Measurements from ENCODE around the gene SUSD5. TPM values are rescaled to one million over a fixed set of nuclear protein-coding genes. Genes with fewer than 3 reads are reported as not detected.

SUSD5 gene
- total and polyA plus RNA-seq, 2 experiments from 2014 or later, result 1.4 to 3.6 TPM

DNA sequence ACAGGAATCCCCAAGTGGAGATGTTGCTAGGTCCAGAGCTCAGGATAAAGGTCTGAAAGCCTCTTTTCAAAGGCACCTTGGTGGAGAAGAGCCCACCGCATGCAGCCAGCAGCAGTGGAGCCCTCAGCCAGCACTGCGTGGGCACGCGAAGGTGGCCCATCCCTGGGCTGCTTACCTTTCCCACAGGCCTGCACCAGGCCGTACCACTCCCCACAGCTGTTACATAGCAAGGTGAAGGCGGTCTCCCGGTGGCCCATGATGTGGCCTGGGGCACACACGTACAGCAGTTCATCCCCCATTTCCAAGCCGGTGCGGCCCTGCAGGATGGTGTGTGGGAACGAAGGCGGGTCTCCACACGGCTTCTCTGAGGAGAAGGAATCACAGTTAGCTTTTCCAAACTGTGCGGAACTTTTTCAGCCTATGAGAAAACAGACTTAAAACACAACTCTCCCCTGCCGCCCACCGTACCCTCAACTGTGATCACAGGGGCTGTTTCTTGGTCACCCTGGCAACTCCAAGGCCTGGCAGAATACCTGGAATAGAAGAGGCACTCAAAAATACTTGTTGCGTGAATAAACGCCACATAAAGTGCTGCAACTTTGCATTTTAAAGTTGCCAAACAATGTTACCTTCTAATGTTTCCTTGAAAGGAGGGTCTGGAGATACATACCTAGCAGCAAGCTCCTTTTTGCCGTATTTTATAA lies 43.7 kb downstream of the SUSD5 start (continued):
- TF ChIP-seq, protein P1, sequence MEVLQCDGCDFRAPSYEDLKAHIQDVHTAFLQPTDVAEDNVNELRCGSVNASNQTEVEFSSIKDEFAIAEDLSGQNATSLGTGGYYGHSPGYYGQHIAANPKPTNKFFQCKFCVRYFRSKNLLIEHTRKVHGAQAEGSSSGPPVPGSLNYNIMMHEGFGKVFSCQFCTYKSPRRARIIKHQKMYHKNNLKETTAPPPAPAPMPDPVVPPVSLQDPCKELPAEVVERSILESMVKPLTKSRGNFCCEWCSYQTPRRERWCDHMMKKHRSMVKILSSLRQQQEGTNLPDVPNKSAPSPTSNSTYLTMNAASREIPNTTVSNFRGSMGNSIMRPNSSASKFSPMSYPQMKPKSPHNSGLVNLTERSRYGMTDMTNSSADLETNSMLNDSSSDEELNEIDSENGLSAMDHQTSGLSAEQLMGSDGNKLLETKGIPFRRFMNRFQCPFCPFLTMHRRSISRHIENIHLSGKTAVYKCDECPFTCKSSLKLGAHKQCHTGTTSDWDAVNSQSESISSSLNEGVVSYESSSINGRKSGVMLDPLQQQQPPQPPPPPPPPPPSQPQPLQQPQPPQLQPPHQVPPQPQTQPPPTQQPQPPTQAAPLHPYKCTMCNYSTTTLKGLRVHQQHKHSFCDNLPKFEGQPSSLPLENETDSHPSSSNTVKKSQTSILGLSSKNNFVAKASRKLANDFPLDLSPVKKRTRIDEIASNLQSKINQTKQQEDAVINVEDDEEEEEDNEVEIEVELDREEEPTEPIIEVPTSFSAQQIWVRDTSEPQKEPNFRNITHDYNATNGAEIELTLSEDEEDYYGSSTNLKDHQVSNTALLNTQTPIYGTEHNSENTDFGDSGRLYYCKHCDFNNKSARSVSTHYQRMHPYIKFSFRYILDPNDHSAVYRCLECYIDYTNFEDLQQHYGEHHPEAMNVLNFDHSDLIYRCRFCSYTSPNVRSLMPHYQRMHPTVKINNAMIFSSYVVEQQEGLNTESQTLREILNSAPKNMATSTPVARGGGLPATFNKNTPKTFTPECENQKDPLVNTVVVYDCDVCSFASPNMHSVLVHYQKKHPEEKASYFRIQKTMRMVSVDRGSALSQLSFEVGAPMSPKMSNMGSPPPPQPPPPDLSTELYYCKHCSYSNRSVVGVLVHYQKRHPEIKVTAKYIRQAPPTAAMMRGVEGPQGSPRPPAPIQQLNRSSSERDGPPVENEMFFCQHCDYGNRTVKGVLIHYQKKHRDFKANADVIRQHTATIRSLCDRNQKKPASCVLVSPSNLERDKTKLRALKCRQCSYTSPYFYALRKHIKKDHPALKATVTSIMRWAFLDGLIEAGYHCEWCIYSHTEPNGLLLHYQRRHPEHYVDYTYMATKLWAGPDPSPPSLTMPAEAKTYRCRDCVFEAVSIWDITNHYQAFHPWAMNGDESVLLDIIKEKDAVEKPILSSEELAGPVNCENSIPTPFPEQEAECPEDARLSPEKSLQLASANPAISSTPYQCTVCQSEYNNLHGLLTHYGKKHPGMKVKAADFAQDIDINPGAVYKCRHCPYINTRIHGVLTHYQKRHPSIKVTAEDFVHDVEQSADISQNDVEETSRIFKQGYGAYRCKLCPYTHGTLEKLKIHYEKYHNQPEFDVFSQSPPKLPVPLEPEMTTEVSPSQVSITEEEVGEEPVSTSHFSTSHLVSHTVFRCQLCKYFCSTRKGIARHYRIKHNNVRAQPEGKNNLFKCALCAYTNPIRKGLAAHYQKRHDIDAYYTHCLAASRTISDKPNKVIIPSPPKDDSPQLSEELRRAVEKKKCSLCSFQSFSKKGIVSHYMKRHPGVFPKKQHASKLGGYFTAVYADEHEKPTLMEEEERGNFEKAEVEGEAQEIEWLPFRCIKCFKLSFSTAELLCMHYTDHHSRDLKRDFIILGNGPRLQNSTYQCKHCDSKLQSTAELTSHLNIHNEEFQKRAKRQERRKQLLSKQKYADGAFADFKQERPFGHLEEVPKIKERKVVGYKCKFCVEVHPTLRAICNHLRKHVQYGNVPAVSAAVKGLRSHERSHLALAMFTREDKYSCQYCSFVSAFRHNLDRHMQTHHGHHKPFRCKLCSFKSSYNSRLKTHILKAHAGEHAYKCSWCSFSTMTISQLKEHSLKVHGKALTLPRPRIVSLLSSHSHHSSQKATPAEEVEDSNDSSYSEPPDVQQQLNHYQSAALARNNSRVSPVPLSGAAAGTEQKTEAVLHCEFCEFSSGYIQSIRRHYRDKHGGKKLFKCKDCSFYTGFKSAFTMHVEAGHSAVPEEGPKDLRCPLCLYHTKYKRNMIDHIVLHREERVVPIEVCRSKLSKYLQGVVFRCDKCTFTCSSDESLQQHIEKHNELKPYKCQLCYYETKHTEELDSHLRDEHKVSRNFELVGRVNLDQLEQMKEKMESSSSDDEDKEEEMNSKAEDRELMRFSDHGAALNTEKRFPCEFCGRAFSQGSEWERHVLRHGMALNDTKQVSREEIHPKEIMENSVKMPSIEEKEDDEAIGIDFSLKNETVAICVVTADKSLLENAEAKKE (CRISPR knock-in tag; IDR thresholded peaks at IDR 0.05), result no peak
- no peak for TF ChIP-seq NANOG (IDR thresholded peaks at IDR 0.05; ENCODE audit: borderline replicate concordance)

DNA sequence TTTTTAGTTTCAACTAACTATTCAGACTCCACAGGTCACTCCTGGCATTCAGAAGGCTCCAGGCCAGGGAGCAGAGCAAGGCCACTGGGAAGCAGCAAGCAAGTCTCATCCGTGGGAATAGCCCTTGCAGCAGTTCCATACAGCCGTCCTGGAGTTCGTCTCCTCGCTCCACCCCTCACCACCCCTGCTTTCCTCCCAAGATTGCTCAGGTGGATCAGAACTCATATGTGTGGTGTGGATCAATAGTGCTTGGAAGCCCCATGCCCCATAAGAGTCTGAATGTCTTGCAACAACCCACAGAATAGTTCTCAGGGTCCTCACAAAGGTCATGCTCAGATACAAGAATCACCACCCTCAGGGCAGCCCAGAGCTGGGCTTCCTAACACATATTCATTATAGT lies 44.5 kb downstream of the SUSD5 start:
- ATAC-seq, result no peak
- Histone ChIP-seq H3K27me3 (ENCODE audit: insufficient read depth) (no peaks in the 10 kb centered on the region), H3F3A (replicated peaks; ENCODE audit: low read depth) (no peaks in the 10 kb centered on the region), H3K4me2 (no peak overlapping the region), H3K36me3 (ENCODE audit: insufficient read depth) (no peaks in the 10 kb centered on the region), H3K4me1 (ENCODE audit: insufficient read depth) (no peaks in the 10 kb centered on the region), H3K9me2 (ENCODE audit: insufficient read depth) (no peaks in the 10 kb centered on the region), H3K4me3 (no peak overlapping the region), H3K27ac (ENCODE audit: low read depth) (no peak overlapping the region), H4K20me1 (replicated peaks; ENCODE audit: insufficient read depth) (no peaks in the 10 kb centered on the region), H2AFZ (no peak overlapping the region), H3K79me2 (replicated peaks; ENCODE audit: insufficient read depth) (no peaks in the 10 kb centered on the region)
- H3K4me3 Mint-ChIP-seq, result no peak overlapping the region
- H3K36me3 Mint-ChIP-seq (ENCODE audit: low read depth), result no peaks in the 10 kb centered on the region
- DNase-seq (ENCODE audit: low spot score), result no peak
- no peak overlapping the region for H3K27ac Mint-ChIP-seq
- peaks cover 2% of the 10 kb centered on the region for H3K27me3 Mint-ChIP-seq (ENCODE audit: insufficient read depth, low read depth, poor library complexity)
- no peaks in the 10 kb centered on the region; the same call in 2 of the 3 replicates for H3K9me3 Mint-ChIP-seq
- no peaks in the 10 kb centered on the region for H3K4me1 Mint-ChIP-seq
- TF ChIP-seq JUNB (IDR thresholded peaks at IDR 0.05; ENCODE audit: unreplicated experiment), result no peak
- TF ChIP-seq, protein P2, sequence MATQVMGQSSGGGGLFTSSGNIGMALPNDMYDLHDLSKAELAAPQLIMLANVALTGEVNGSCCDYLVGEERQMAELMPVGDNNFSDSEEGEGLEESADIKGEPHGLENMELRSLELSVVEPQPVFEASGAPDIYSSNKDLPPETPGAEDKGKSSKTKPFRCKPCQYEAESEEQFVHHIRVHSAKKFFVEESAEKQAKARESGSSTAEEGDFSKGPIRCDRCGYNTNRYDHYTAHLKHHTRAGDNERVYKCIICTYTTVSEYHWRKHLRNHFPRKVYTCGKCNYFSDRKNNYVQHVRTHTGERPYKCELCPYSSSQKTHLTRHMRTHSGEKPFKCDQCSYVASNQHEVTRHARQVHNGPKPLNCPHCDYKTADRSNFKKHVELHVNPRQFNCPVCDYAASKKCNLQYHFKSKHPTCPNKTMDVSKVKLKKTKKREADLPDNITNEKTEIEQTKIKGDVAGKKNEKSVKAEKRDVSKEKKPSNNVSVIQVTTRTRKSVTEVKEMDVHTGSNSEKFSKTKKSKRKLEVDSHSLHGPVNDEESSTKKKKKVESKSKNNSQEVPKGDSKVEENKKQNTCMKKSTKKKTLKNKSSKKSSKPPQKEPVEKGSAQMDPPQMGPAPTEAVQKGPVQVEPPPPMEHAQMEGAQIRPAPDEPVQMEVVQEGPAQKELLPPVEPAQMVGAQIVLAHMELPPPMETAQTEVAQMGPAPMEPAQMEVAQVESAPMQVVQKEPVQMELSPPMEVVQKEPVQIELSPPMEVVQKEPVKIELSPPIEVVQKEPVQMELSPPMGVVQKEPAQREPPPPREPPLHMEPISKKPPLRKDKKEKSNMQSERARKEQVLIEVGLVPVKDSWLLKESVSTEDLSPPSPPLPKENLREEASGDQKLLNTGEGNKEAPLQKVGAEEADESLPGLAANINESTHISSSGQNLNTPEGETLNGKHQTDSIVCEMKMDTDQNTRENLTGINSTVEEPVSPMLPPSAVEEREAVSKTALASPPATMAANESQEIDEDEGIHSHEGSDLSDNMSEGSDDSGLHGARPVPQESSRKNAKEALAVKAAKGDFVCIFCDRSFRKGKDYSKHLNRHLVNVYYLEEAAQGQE (IDR thresholded peaks at IDR 0.05; ENCODE audit: unreplicated experiment), result no peak
- TF ChIP-seq, protein P3, sequence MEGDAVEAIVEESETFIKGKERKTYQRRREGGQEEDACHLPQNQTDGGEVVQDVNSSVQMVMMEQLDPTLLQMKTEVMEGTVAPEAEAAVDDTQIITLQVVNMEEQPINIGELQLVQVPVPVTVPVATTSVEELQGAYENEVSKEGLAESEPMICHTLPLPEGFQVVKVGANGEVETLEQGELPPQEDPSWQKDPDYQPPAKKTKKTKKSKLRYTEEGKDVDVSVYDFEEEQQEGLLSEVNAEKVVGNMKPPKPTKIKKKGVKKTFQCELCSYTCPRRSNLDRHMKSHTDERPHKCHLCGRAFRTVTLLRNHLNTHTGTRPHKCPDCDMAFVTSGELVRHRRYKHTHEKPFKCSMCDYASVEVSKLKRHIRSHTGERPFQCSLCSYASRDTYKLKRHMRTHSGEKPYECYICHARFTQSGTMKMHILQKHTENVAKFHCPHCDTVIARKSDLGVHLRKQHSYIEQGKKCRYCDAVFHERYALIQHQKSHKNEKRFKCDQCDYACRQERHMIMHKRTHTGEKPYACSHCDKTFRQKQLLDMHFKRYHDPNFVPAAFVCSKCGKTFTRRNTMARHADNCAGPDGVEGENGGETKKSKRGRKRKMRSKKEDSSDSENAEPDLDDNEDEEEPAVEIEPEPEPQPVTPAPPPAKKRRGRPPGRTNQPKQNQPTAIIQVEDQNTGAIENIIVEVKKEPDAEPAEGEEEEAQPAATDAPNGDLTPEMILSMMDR (conservative IDR thresholded peaks at IDR 0.05; ENCODE audit: low read depth in 2 of 2), result no peak
- no peak for TF ChIP-seq EZH2 (IDR thresholded peaks at IDR 0.05; ENCODE audit: low read depth, unreplicated experiment)
- no peak for TF ChIP-seq CREB1 (CRISPR knock-in tag; IDR thresholded peaks at IDR 0.05; ENCODE audit: low read depth)
- TF ChIP-seq ZNF114 (CRISPR knock-in tag; IDR thresholded peaks at IDR 0.05), result no peak
- TF ChIP-seq EZH2phosphoT487 (IDR thresholded peaks at IDR 0.05; ENCODE audit: unreplicated experiment), result no peak
- no peak for TF ChIP-seq POLR2AphosphoS5 (IDR thresholded peaks at IDR 0.05; ENCODE audit: low read depth)
- TF ChIP-seq STAT1 (IDR thresholded peaks at IDR 0.05; ENCODE audit: unreplicated experiment), result no peak
- TF ChIP-seq, protein P4, sequence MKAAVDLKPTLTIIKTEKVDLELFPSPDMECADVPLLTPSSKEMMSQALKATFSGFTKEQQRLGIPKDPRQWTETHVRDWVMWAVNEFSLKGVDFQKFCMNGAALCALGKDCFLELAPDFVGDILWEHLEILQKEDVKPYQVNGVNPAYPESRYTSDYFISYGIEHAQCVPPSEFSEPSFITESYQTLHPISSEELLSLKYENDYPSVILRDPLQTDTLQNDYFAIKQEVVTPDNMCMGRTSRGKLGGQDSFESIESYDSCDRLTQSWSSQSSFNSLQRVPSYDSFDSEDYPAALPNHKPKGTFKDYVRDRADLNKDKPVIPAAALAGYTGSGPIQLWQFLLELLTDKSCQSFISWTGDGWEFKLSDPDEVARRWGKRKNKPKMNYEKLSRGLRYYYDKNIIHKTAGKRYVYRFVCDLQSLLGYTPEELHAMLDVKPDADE (IDR thresholded peaks at IDR 0.05), result no peak
- TF ChIP-seq ZNF331 (CRISPR knock-in tag; IDR thresholded peaks at IDR 0.05; ENCODE audit: low read depth), result no peak

All from GM23338 (cell line).